Endothelial cell of umbilical vein (primary cell): ENCODE results near the gene ESPNL. TPM values are rescaled to one million over a fixed set of nuclear protein-coding genes. Genes with fewer than 3 reads are reported as not detected.

Experiments used
- BruUV-seq: library from RNA; stranded (reverse); fragments of 400-500 nt; replicated peaks from 2 replicates; lab custom pipeline; 2021; lab: Mats Ljungman, UMichigan
- CTCF ChIA-PET: fragments of 300-600, 350-600 bp; sonication (Branson Sonifier 250); formaldehyde crosslinking; loops from one replicate; lab custom pipeline; 2021; ENCODE audit warnings: antibody characterized with exemption, inconsistent platforms; lab: Charles Lee
- POLR2A ChIA-PET: fragments of 300-600, 350-600 bp; sonication (Branson Sonifier 250); formaldehyde crosslinking; loops from one replicate; lab custom pipeline; 2021; ENCODE audit warnings: antibody characterized with exemption, inconsistent platforms; lab: Charles Lee
- DNase-seq: peaks from one replicate; pipeline ENCODE4 v3.0.0-alpha.2; 2011; ENCODE audit warnings: low read depth, low spot score
- FAIRE-seq: peaks from 2 replicates; lab custom pipeline; 2011; peaks lifted over from hg19 to GRCh38; lab: Jason Lieb, UNC
- H2AFZ ChIP-seq: 2 replicates; pipeline ENCODE4 v1.6.0; 2012; ENCODE audit warnings: low read depth, low read length, control low read depth, inconsistent platforms
- H3K27ac ChIP-seq: 2 replicates; pipeline ENCODE4 v1.5.1; 2011; ENCODE audit warnings: low read depth, mild to moderate bottlenecking, control low read depth, low read length, moderate library complexity; ENCODE audit not compliant: insufficient read depth
- H3K27me3 ChIP-seq, 2 experiments: 2 replicates each; pipeline versions ENCODE4 v1.6.0 to v1.6.1; 2011; ENCODE audit warnings: low read length in 2 of 2, mixed read lengths in 1 of 2; ENCODE audit not compliant: control insufficient read depth in 2 of 2, insufficient read depth in 2 of 2
- H3K36me3 ChIP-seq, 2 experiments: 2 replicates in 1 of 2; 3 replicates in 1 of 2; pipeline ENCODE4 v1.5.1; 2011; ENCODE audit warnings: low read length in 2 of 2, mild to moderate bottlenecking in 1 of 2, moderate library complexity in 1 of 2; ENCODE audit not compliant: control insufficient read depth in 2 of 2, insufficient read depth in 2 of 2; ENCODE audit errors: extremely low read depth in 1 of 2
- H3K4me1 ChIP-seq: 3 replicates; pipeline ENCODE4 v1.5.1; 2011; ENCODE audit warnings: mild to moderate bottlenecking, low read length; ENCODE audit not compliant: control insufficient read depth, insufficient read depth; ENCODE audit errors: extremely low read depth
- H3K4me2 ChIP-seq: 2 replicates; pipeline ENCODE4 v1.6.1; 2011; ENCODE audit warnings: low read length, control low read depth, mixed read lengths; ENCODE audit not compliant: insufficient read depth
- H3K4me3 ChIP-seq, 3 experiments: fragments of 200-600 bp in 1 of 3; sonication (generic), shearing (Covaris generic) in 1 of 3; replicated peaks in 1 of 3; 2 replicates each; pipeline ENCODE4 v1.5.1; 2011 to 2016; ENCODE audit warnings: control low read depth in 3 of 3, low read length in 3 of 3, mild to moderate bottlenecking in 2 of 3, inconsistent platforms in 1 of 3, low read depth in 1 of 3, moderate library complexity in 1 of 3; ENCODE audit not compliant: insufficient read depth in 1 of 3
- H3K79me2 ChIP-seq: 2 replicates; pipeline ENCODE4 v1.6.0; 2012; ENCODE audit warnings: low read length, inconsistent platforms; ENCODE audit not compliant: control insufficient read depth, insufficient read depth
- H3K9ac ChIP-seq: replicated peaks from 2 replicates; pipeline ENCODE3; 2011; ENCODE audit warnings: low read length, control low read depth; ENCODE audit not compliant: insufficient read depth; ENCODE audit errors: extremely low read depth
- H3K9me1 ChIP-seq: replicated peaks from 3 replicates; pipeline ENCODE4 v1.6.0; 2011; ENCODE audit warnings: mild to moderate bottlenecking, low read length; ENCODE audit not compliant: control insufficient read depth, insufficient read depth; ENCODE audit errors: extremely low read depth
- H3K9me3 ChIP-seq: replicated peaks from 2 replicates; pipeline ENCODE4 v1.5.1; 2012; ENCODE audit warnings: low read length, inconsistent platforms; ENCODE audit not compliant: control insufficient read depth, insufficient read depth
- H4K20me1 ChIP-seq: replicated peaks from 2 replicates; pipeline ENCODE3; 2011; ENCODE audit warnings: mild to moderate bottlenecking, low read length; ENCODE audit not compliant: control insufficient read depth, insufficient read depth; ENCODE audit errors: extremely low read depth
- EZH2 ChIP-seq: IDR thresholded peaks from 2 replicates; pipeline ENCODE4 v1.6.1; 2012; ENCODE audit warnings: borderline replicate concordance, low read depth, mild to moderate bottlenecking, moderate library complexity, low read length, inconsistent platforms; ENCODE audit not compliant: severe bottlenecking
- FOS ChIP-seq: IDR thresholded peaks from 2 replicates; pipeline ENCODE4 v1.6.1; 2011; ENCODE audit warnings: mild to moderate bottlenecking, low read length, moderate library complexity, borderline replicate concordance; ENCODE audit not compliant: insufficient read depth
- GATA2 ChIP-seq: IDR thresholded peaks from 2 replicates; pipeline ENCODE4 v1.7.0; 2011; ENCODE audit warnings: low read depth, mild to moderate bottlenecking, moderate library complexity, mixed read lengths, low read length; ENCODE audit not compliant: insufficient read length, insufficient read depth
- JUN ChIP-seq: IDR thresholded peaks from 2 replicates; pipeline ENCODE4 v1.6.1; 2011; ENCODE audit warnings: borderline replicate concordance, low read depth; ENCODE audit not compliant: insufficient read length, insufficient read depth
- MAX ChIP-seq: IDR thresholded peaks from 2 replicates; pipeline ENCODE4 v1.6.1; 2011; ENCODE audit not compliant: insufficient read depth, insufficient read length
- MYC ChIP-seq: IDR thresholded peaks from one replicate; pipeline ENCODE4 v1.6.1; 2011; ENCODE audit warnings: mild to moderate bottlenecking, low read depth, low read length
- POLR2A ChIP-seq: IDR thresholded peaks from 2 replicates; pipeline ENCODE4 v1.6.1; 2012; ENCODE audit warnings: low read depth, mild to moderate bottlenecking, control low read depth, low read length
- POLR2AphosphoS5 ChIP-seq: IDR thresholded peaks from 2 replicates; pipeline ENCODE4 v1.6.1; 2012; ENCODE audit warnings: low read depth, mild to moderate bottlenecking, control low read depth, low read length, moderate library complexity; ENCODE audit not compliant: insufficient read depth
- dilution Hi-C: fragments of 300-500 bp; cut with MboI; formaldehyde crosslinking; loops from one replicate; pipeline ENCODE4 v1.15.0; 2019; ENCODE audit warnings: low sequenced_read_pairs; ENCODE audit not compliant: extremely low pct_ligation_motif_present
- intact Hi-C: fragments of 100-400 bp; cut with micrococcal nuclease; formaldehyde crosslinking; loops from one replicate; pipeline ENCODE4 v1.10.0; 2022
- polyA plus RNA-seq, 4 experiments: library from polyadenylated mRNA; depleted of rRNA in 3 of 4; stranded (reverse) in 3 of 4; unstranded in 1 of 4; fragments of >200 nt; gene quantifications; 2 replicates each; pipeline versions ENCODE4 v1.2.1 to v1.2.3, GENCODE V29; 2011 to 2012; ENCODE audit warnings: missing spikeins in 1 of 4
- total RNA-seq: library from RNA; stranded (reverse); gene quantifications from 2 replicates; pipeline ENCODE4 v1.2.3, GENCODE V29; 2021
- TF ChIP-seq, protein P1 (sequence below), 2 donors: IDR thresholded peaks; 1 replicate in 1 of 2; 2 replicates in 1 of 2; pipeline ENCODE4 v1.5.1; 2011; ENCODE audit warnings: low read length in 2 of 2, mild to moderate bottlenecking in 2 of 2, moderate library complexity in 2 of 2, control low read depth in 1 of 2, inconsistent platforms in 1 of 2, low read depth in 1 of 2; ENCODE audit not compliant: insufficient read depth in 1 of 2; ENCODE audit errors: extremely low read depth in 1 of 2

ESPNL gene
- total and polyA plus RNA-seq, 2 donors (not counting 3 experiments of a cell fraction or from before 2014, with no cell fraction given), result not detected

DNA sequence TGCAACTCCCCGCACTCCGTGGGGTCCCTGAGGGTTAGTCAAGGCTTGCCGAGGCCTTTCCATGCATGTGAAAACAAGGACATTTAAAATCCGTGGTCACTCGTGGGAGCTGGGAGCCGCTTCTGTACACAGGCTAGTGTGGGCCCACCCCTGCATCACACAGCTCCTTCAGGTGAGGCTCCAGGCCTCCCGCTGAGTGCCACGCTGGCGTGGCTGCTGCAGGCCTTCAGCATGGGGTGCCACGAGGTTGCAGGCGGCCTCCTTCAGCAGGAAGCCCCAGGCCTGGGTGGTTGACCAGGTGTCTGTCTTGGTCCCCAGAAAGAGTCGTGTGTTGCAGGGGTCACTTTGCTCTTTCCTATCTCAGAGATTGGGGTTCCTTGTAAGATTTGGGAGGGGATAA lies 44.9 kb downstream of the ESPNL start:
- H3K79me2 ChIP-seq, result no peaks in the 10 kb centered on the region
- H3K9me3 ChIP-seq, result no peaks in the 10 kb centered on the region
- H2AFZ ChIP-seq, result no peak overlapping the region
- H3K4me3 ChIP-seq, result no peak overlapping the region
- no peak overlapping the region for H3K27ac ChIP-seq
- no peaks in the 10 kb centered on the region for H3K4me1 ChIP-seq
- no peaks in the 10 kb centered on the region for H3K27me3 ChIP-seq
- no peaks in the 10 kb centered on the region for H4K20me1 ChIP-seq
- intact Hi-C loops (no loop called here), dilution Hi-C loops (no loop called here)
- H3K9ac ChIP-seq, result no peak overlapping the region
- FAIRE-seq (no peak), DNase-seq (no peak)
- TF ChIP-seq GATA2 (no peak), MYC (no peak), EZH2 (no peak), POLR2A (no peak), FOS (no peak), MAX (no peak), POLR2AphosphoS5 (no peak), JUN (no peak)
- TF ChIP-seq, protein P1, sequence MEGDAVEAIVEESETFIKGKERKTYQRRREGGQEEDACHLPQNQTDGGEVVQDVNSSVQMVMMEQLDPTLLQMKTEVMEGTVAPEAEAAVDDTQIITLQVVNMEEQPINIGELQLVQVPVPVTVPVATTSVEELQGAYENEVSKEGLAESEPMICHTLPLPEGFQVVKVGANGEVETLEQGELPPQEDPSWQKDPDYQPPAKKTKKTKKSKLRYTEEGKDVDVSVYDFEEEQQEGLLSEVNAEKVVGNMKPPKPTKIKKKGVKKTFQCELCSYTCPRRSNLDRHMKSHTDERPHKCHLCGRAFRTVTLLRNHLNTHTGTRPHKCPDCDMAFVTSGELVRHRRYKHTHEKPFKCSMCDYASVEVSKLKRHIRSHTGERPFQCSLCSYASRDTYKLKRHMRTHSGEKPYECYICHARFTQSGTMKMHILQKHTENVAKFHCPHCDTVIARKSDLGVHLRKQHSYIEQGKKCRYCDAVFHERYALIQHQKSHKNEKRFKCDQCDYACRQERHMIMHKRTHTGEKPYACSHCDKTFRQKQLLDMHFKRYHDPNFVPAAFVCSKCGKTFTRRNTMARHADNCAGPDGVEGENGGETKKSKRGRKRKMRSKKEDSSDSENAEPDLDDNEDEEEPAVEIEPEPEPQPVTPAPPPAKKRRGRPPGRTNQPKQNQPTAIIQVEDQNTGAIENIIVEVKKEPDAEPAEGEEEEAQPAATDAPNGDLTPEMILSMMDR (IDR thresholded peaks at IDR 0.05; ENCODE audit: extremely low read depth in 1 of 2, insufficient read depth in 1 of 2, low read depth in 1 of 2, low read length in 2 of 2), result no peak
- POLR2A ChIA-PET, result no interaction called here
- no TSS peak for BruUV-seq
- H3K4me2 ChIP-seq, result no peak overlapping the region
- H3K36me3 ChIP-seq, result no peaks in the 10 kb centered on the region
- H3K9me1 ChIP-seq, result no peaks in the 10 kb centered on the region
- CTCF ChIA-PET, result no interaction called here
